Endothelial cell of umbilical vein (primary cell): Measurements from ENCODE around the gene CD2AP. TPM values are rescaled to one million over a fixed set of nuclear protein-coding genes. Genes with fewer than 3 reads are reported as not detected.

ENCODE experiments used
- BruUV-seq: library from RNA; stranded (reverse); fragments of 400-500 nt; replicated peaks from 2 replicates; lab custom pipeline; 2021; lab: Mats Ljungman, UMichigan
- CTCF ChIA-PET: fragments of 300-600, 350-600 bp; sonication (Branson Sonifier 250); formaldehyde crosslinking; loops from one replicate; lab custom pipeline; 2021; ENCODE audit warnings: antibody characterized with exemption, inconsistent platforms; lab: Charles Lee
- POLR2A ChIA-PET: fragments of 300-600, 350-600 bp; sonication (Branson Sonifier 250); formaldehyde crosslinking; loops from one replicate; lab custom pipeline; 2021; ENCODE audit warnings: antibody characterized with exemption, inconsistent platforms; lab: Charles Lee
- DNase-seq: peaks from one replicate; pipeline ENCODE4 v3.0.0-alpha.2; 2011; ENCODE audit warnings: low read depth, low spot score
- FAIRE-seq: peaks from 2 replicates; lab custom pipeline; 2011; peaks lifted over from hg19 to GRCh38; lab: Jason Lieb, UNC
- H2AFZ ChIP-seq: 2 replicates; pipeline ENCODE4 v1.6.0; 2012; ENCODE audit warnings: low read depth, low read length, control low read depth, inconsistent platforms
- H3K27ac ChIP-seq: 2 replicates; pipeline ENCODE4 v1.5.1; 2011; ENCODE audit warnings: low read depth, mild to moderate bottlenecking, control low read depth, low read length, moderate library complexity; ENCODE audit not compliant: insufficient read depth
- H3K27me3 ChIP-seq, 2 experiments: 2 replicates each; pipeline versions ENCODE4 v1.6.0 to v1.6.1; 2011; ENCODE audit warnings: low read length in 2 of 2, mixed read lengths in 1 of 2; ENCODE audit not compliant: control insufficient read depth in 2 of 2, insufficient read depth in 2 of 2
- H3K36me3 ChIP-seq, 2 experiments: 2 replicates in 1 of 2; 3 replicates in 1 of 2; pipeline ENCODE4 v1.5.1; 2011; ENCODE audit warnings: low read length in 2 of 2, mild to moderate bottlenecking in 1 of 2, moderate library complexity in 1 of 2; ENCODE audit not compliant: control insufficient read depth in 2 of 2, insufficient read depth in 2 of 2; ENCODE audit errors: extremely low read depth in 1 of 2
- H3K4me1 ChIP-seq: 3 replicates; pipeline ENCODE4 v1.5.1; 2011; ENCODE audit warnings: mild to moderate bottlenecking, low read length; ENCODE audit not compliant: control insufficient read depth, insufficient read depth; ENCODE audit errors: extremely low read depth
- H3K4me2 ChIP-seq: 2 replicates; pipeline ENCODE4 v1.6.1; 2011; ENCODE audit warnings: low read length, control low read depth, mixed read lengths; ENCODE audit not compliant: insufficient read depth
- H3K4me3 ChIP-seq, 3 experiments: fragments of 200-600 bp in 1 of 3; sonication (generic), shearing (Covaris generic) in 1 of 3; replicated peaks in 1 of 3; 2 replicates each; pipeline ENCODE4 v1.5.1; 2011 to 2016; ENCODE audit warnings: control low read depth in 3 of 3, low read length in 3 of 3, mild to moderate bottlenecking in 2 of 3, inconsistent platforms in 1 of 3, low read depth in 1 of 3, moderate library complexity in 1 of 3; ENCODE audit not compliant: insufficient read depth in 1 of 3
- H3K79me2 ChIP-seq: 2 replicates; pipeline ENCODE4 v1.6.0; 2012; ENCODE audit warnings: low read length, inconsistent platforms; ENCODE audit not compliant: control insufficient read depth, insufficient read depth
- H3K9ac ChIP-seq: replicated peaks from 2 replicates; pipeline ENCODE3; 2011; ENCODE audit warnings: low read length, control low read depth; ENCODE audit not compliant: insufficient read depth; ENCODE audit errors: extremely low read depth
- H3K9me1 ChIP-seq: replicated peaks from 3 replicates; pipeline ENCODE4 v1.6.0; 2011; ENCODE audit warnings: mild to moderate bottlenecking, low read length; ENCODE audit not compliant: control insufficient read depth, insufficient read depth; ENCODE audit errors: extremely low read depth
- H3K9me3 ChIP-seq: replicated peaks from 2 replicates; pipeline ENCODE4 v1.5.1; 2012; ENCODE audit warnings: low read length, inconsistent platforms; ENCODE audit not compliant: control insufficient read depth, insufficient read depth
- H4K20me1 ChIP-seq: replicated peaks from 2 replicates; pipeline ENCODE3; 2011; ENCODE audit warnings: mild to moderate bottlenecking, low read length; ENCODE audit not compliant: control insufficient read depth, insufficient read depth; ENCODE audit errors: extremely low read depth
- EZH2 ChIP-seq: IDR thresholded peaks from 2 replicates; pipeline ENCODE4 v1.6.1; 2012; ENCODE audit warnings: borderline replicate concordance, low read depth, mild to moderate bottlenecking, moderate library complexity, low read length, inconsistent platforms; ENCODE audit not compliant: severe bottlenecking
- FOS ChIP-seq: IDR thresholded peaks from 2 replicates; pipeline ENCODE4 v1.6.1; 2011; ENCODE audit warnings: mild to moderate bottlenecking, low read length, moderate library complexity, borderline replicate concordance; ENCODE audit not compliant: insufficient read depth
- GATA2 ChIP-seq: IDR thresholded peaks from 2 replicates; pipeline ENCODE4 v1.7.0; 2011; ENCODE audit warnings: low read depth, mild to moderate bottlenecking, moderate library complexity, mixed read lengths, low read length; ENCODE audit not compliant: insufficient read length, insufficient read depth
- JUN ChIP-seq: IDR thresholded peaks from 2 replicates; pipeline ENCODE4 v1.6.1; 2011; ENCODE audit warnings: borderline replicate concordance, low read depth; ENCODE audit not compliant: insufficient read length, insufficient read depth
- MAX ChIP-seq: IDR thresholded peaks from 2 replicates; pipeline ENCODE4 v1.6.1; 2011; ENCODE audit not compliant: insufficient read depth, insufficient read length
- MYC ChIP-seq: IDR thresholded peaks from one replicate; pipeline ENCODE4 v1.6.1; 2011; ENCODE audit warnings: mild to moderate bottlenecking, low read depth, low read length
- POLR2A ChIP-seq: IDR thresholded peaks from 2 replicates; pipeline ENCODE4 v1.6.1; 2012; ENCODE audit warnings: low read depth, mild to moderate bottlenecking, control low read depth, low read length
- POLR2AphosphoS5 ChIP-seq: IDR thresholded peaks from 2 replicates; pipeline ENCODE4 v1.6.1; 2012; ENCODE audit warnings: low read depth, mild to moderate bottlenecking, control low read depth, low read length, moderate library complexity; ENCODE audit not compliant: insufficient read depth
- dilution Hi-C: fragments of 300-500 bp; cut with MboI; formaldehyde crosslinking; loops from one replicate; pipeline ENCODE4 v1.15.0; 2019; ENCODE audit warnings: low sequenced_read_pairs; ENCODE audit not compliant: extremely low pct_ligation_motif_present
- intact Hi-C: fragments of 100-400 bp; cut with micrococcal nuclease; formaldehyde crosslinking; loops from one replicate; pipeline ENCODE4 v1.10.0; 2022
- polyA plus RNA-seq, 4 experiments: library from polyadenylated mRNA; depleted of rRNA in 3 of 4; stranded (reverse) in 3 of 4; unstranded in 1 of 4; fragments of >200 nt; gene quantifications; 2 replicates each; pipeline versions ENCODE4 v1.2.1 to v1.2.3, GENCODE V29; 2011 to 2012; ENCODE audit warnings: missing spikeins in 1 of 4
- total RNA-seq: library from RNA; stranded (reverse); gene quantifications from 2 replicates; pipeline ENCODE4 v1.2.3, GENCODE V29; 2021
- TF ChIP-seq, protein P1 (sequence below), 2 donors: IDR thresholded peaks; 1 replicate in 1 of 2; 2 replicates in 1 of 2; pipeline ENCODE4 v1.5.1; 2011; ENCODE audit warnings: low read length in 2 of 2, mild to moderate bottlenecking in 2 of 2, moderate library complexity in 2 of 2, control low read depth in 1 of 2, inconsistent platforms in 1 of 2, low read depth in 1 of 2; ENCODE audit not compliant: insufficient read depth in 1 of 2; ENCODE audit errors: extremely low read depth in 1 of 2

The CD2AP gene
- total and polyA plus RNA-seq, 2 donors (not counting 3 experiments of a cell fraction or from before 2014, with no cell fraction given) = 4.2 to 39.8 TPM

DNA sequence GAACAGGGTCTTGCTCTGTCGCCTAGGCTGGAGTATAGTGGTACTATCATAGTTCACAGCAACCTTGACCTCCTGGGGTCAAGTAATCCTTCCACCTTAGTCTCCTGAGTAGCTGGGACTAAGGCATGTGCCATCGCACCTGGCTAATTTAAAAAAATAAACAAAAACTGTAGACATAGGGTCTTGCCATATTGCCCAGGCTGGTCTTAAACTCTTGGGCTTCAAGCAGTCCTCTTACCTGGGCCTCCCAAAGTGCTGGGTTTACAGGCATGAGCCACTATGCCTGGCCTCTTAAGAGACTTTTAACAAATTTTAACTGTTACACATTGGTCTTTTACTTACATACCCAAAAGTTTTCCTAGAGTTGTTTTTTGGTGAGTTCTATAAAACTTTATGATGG, 12.4 kb downstream of the CD2AP start:
- H3K4me3 ChIP-seq = no peak overlapping the region
- no peaks in the 10 kb centered on the region for H3K9me3 ChIP-seq
- H3K27ac ChIP-seq = no peak overlapping the region
- intact Hi-C loops = no loop called here
- ChIA-PET CTCF (no interaction called here), POLR2A (no interaction called here)
- H3K36me3 ChIP-seq = no peaks in the 10 kb centered on the region
- no peaks in the 10 kb centered on the region for H3K9me1 ChIP-seq
- H3K9ac ChIP-seq = no peak overlapping the region
- H3K27me3 ChIP-seq = no peaks in the 10 kb centered on the region
- dilution Hi-C loops = no loop called here
- peaks cover 8% of the 10 kb centered on the region for H3K4me1 ChIP-seq
- no TSS peak for BruUV-seq
- TF ChIP-seq FOS = no peak
- FAIRE-seq (no peak), DNase-seq (no peak)
- no peak overlapping the region for H2AFZ ChIP-seq
- H4K20me1 ChIP-seq = peaks cover 25% of the 10 kb centered on the region
- H3K79me2 ChIP-seq = peaks cover 75% of the 10 kb centered on the region
- no peak overlapping the region for H3K4me2 ChIP-seq

DNA sequence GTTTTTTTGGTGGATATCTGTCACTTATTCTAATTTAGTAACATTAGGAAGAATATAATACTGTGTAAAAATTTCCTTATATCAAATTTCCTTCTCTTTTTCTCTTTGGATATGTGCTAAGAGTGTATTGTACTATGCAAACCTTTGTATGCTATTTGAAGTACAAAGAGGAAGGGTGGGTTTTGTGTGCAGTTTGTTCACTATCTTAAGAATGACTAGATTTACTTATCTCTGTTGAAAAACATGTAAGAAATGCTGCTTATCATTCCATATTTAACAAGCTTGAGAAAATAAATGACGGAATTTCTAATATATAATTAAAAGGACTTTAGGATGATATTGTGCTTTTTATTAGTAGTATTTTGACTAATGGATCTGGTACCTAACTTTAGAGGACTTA, 13.1 kb downstream of the CD2AP start:
- H3K79me2 ChIP-seq = peaks cover 75% of the 10 kb centered on the region
- H3K4me1 ChIP-seq = peaks cover 8% of the 10 kb centered on the region
- no peaks in the 10 kb centered on the region for H3K9me3 ChIP-seq
- no peak overlapping the region for H2AFZ ChIP-seq
- CTCF ChIA-PET = interaction anchor here (0.6 kb wide), 1 partner anchor 69 kb away, joined by 3 read pairs; no protein-coding TSS in a partner anchor
- POLR2A ChIA-PET = no interaction called here
- H3K36me3 ChIP-seq = no peaks in the 10 kb centered on the region
- no peak overlapping the region for H3K27ac ChIP-seq
- no peaks in the 10 kb centered on the region for H3K9me1 ChIP-seq
- no peak overlapping the region for H3K9ac ChIP-seq
- no peak overlapping the region for H3K4me2 ChIP-seq
- FAIRE-seq (no peak), DNase-seq (no peak)
- dilution Hi-C loops (no loop called here), intact Hi-C loops (no loop called here)
- no peaks in the 10 kb centered on the region for H3K27me3 ChIP-seq
- no peak overlapping the region for H3K4me3 ChIP-seq
- BruUV-seq = no TSS peak
- TF ChIP-seq MYC (no peak), JUN (no peak), FOS (no peak), EZH2 (no peak), POLR2AphosphoS5 (no peak), GATA2 (no peak), MAX (no peak), POLR2A (no peak)
- TF ChIP-seq, protein P1, sequence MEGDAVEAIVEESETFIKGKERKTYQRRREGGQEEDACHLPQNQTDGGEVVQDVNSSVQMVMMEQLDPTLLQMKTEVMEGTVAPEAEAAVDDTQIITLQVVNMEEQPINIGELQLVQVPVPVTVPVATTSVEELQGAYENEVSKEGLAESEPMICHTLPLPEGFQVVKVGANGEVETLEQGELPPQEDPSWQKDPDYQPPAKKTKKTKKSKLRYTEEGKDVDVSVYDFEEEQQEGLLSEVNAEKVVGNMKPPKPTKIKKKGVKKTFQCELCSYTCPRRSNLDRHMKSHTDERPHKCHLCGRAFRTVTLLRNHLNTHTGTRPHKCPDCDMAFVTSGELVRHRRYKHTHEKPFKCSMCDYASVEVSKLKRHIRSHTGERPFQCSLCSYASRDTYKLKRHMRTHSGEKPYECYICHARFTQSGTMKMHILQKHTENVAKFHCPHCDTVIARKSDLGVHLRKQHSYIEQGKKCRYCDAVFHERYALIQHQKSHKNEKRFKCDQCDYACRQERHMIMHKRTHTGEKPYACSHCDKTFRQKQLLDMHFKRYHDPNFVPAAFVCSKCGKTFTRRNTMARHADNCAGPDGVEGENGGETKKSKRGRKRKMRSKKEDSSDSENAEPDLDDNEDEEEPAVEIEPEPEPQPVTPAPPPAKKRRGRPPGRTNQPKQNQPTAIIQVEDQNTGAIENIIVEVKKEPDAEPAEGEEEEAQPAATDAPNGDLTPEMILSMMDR (IDR thresholded peaks at IDR 0.05; ENCODE audit: extremely low read depth in 1 of 2, insufficient read depth in 1 of 2, low read depth in 1 of 2, low read length in 2 of 2) = no peak
- peaks cover 25% of the 10 kb centered on the region for H4K20me1 ChIP-seq
